GM20431 (cell line): ENCODE data around the gene CFTR.
"Not testable (repeated sequence)": the region's sequence is repeated elsewhere in the genome, so short reads cannot be mapped to it uniquely, and the experiment has no call there.

Experiments used
- in situ Hi-C: fragments of 300-500 bp; cut with MseI, MboI; formaldehyde crosslinking; loops from one replicate; pipeline ENCODE4 v1.15.0; 2020; ENCODE audit warnings: low sequenced_read_pairs; ENCODE audit not compliant: unreplicated experiment

The CFTR gene

DNA sequence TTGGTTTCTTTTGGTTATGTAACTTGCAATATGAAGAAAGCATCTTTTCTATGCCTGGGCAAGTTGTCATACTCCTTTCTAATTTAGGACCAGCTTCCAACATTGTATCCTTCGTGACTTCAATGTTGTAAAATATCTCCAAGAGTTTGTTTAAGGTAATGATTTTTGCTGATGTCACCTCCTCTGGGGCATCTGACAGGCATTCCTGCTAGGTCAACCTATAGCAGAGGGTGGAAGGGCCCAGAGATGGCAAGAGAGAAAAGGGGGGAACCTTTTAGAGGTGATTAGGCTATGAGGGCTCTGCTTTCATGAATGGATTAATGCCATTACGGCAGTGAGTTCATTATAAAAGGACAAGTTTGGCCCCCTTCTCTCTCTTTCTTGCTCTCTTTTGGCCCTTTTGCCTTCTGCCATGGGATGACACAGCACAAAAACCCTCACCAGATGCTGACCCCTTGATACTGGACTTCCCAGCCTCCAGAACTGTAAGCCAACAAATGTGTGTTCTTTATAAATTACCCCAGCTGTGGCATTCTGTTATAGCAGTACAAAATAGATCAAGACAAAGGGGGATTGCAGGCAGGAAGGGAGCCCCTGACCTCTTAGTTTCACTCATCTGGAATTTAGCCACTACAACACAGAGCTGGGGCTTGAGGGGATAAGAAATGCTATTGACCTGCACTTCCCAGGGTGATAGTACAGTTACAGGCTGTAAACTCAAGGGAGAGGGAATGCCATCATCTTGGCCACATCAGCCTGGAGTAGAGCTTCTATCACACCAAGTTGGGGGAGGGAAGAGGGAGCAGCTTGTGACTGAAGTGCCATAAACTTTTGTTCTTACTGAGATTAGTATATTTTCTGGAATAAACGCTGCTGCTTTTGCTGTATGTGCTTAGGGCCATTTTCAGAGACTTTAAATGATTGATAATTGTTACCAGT is 195.9 kb downstream of the CFTR start:
- in situ Hi-C loops, result no loop called here

GRCh38 chr7:117679120-117679519 is 199.3 kb downstream of the CFTR start:
- in situ Hi-C loops, result no loop called here

DNA sequence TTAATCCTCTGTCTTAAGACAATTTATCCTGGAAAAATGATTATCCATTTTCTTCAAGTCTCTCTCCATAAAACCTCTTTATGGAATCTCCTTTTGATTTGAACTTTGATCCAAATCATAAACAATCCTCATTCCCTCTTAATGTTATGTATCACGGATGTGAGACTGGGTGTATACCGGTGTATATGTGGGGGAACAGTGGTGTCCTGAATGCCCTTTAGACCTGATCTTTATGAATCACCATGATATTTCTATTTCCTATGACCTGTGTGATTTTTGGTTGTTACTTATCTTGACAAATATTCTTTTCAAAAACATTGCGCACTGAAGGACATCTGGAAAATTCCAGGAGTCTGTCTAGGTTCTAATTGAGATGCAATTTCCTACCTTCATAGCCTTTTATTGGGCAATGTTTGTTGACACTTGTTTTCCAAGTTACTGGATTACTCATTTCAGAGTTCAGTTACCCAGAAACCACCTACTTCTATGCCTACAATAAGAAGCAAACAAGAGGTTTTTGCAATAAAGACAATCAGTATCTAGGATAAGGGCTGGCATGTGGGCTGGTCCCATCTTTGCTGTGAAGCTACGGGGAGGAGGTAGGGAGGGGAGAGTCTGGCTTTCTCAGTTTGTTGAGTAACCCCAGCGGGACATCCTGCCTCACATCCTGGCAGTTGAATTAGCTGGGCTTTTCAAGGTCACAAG is 203.0 kb downstream of the CFTR start:
- in situ Hi-C loops, result no loop called here

DNA sequence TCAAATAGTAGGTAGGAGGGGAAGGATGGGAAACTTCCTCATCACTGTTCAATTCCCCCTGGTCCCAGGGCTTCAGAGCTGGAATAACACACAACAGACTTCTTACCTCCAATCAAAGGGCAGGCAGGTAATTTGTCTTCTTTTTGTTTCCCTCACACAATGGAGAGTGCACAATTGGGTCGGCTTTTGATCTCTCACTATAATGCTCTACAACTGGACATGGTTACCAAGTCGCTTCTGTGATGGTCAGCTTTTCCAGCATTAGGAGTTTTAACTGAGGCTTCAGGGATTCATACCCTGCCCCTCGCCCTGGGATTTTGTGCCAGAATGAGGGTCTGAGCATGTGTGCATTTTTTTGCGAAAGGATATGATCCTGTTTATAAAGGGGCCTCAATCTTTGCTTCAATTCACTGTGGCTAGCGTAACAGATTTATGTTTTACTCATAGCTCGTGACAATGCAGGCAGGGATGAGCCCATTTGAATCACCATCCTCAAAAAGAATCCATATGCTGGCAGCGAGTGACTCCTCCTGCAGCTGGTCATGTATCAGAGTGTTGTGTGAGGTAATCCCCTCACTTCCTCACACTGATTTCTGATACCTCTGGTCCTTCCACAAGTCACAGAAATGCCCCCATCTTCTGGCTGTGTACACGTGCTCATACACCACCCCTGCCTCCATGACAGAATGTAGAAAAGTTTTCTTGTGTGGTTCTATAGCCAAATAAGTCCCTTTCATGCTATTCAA is 203.8 kb downstream of the CFTR start:
- in situ Hi-C loops, result no loop called here

- in situ Hi-C loops, result no loop called here
These were observed 206.0 kb downstream of the CFTR start for GRCh38 chr7:117685795-117686194.

DNA sequence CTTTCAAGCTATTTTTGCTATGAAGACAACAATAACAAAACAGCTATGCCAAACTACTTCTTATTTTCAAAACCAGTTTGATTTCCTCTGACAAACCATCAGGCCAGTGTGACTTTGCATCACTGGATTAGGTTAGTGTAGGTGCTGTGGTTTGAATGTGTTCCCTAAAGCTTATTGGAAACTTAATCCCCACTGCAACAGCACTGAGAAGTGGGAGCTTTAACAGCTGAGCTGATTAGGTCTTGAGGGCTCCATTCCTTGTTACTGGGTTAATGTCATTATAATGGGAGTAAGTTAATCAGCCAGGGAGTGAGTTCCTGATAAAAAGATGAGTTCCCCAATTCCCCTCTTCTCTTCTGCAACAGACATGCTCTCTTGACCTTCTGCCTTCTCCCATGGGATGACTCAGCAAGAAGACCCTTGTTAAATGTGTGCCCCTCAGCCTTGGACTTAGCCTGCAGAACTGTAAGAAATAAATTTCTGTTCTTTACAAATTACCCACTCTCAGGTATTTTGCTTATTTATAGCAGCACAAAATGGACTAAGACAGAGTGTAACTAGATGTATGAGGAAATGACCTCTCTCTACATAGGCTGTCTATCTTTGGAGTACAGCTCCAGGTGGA is 206.6 kb downstream of the CFTR start:
- in situ Hi-C loops, result no loop called here

- in situ Hi-C loops, result no loop called here
These were observed 208.3 kb downstream of the CFTR start for GRCh38 chr7:117688126-117688525.

GRCh38 chr7:117689406-117689805 is 209.6 kb downstream of the CFTR start:
- in situ Hi-C loops, result no loop called here

- in situ Hi-C loops, result no loop called here
These were observed 210.3 kb downstream of the CFTR start for GRCh38 chr7:117690147-117690546.

DNA sequence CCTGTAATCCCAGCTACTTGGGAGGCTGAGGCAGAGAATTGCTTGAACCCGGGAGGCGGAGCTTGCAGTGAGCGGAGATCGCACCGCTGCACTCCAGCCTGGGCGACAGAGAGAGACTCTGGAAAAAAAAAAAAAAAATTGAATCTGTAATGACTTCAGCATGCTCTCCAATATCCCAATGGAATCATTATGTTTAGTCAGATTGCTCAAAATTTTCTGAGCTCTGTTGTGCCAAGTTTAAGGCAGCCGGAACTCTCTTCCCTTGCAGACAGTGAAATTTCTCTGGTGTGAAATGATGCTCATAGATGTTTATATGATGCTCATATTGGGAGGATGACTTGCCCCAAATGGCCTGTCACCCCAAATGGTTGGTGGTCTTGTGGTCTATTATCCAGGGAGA is 212.5 kb downstream of the CFTR start:
- in situ Hi-C loops, result no loop called here

DNA sequence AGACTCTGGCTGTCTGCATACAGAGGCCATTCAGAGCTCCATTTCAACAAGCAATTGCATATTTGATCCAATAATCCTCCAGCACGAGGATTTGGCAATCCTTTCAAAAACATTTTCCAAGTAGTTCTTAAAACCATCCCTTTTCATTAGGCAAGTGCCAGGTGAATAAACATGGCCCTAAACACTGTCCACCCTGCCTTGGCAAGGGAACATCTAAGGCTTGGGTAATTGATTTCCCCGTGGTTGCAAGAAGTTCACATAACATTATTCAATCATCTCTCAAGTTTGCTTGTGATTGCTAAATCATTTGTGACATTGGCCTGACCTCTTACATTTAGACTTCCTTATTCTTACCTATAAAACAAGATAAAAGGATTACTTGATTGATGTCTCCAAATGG is 218.2 kb downstream of the CFTR start:
- in situ Hi-C loops, result no loop called here

DNA sequence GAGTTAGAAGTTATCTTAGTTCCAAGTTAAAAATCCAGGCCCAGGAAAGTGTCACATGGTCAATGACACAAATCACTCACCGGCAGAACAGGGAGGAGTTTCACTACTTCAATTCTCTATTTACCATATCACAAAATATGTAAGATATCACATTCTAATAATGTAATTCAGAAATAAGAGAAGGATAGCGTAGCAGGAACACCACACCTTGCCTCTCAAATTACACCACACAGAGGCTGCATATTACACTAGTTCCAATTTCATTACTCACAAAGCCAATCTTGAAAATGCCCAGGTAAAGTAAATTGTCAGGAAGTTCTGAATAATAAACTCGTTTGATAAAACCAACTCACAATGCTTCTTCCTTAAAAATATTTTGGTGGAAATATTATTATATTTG is 224.2 kb downstream of the CFTR start:
- in situ Hi-C loops, result no loop called here

DNA sequence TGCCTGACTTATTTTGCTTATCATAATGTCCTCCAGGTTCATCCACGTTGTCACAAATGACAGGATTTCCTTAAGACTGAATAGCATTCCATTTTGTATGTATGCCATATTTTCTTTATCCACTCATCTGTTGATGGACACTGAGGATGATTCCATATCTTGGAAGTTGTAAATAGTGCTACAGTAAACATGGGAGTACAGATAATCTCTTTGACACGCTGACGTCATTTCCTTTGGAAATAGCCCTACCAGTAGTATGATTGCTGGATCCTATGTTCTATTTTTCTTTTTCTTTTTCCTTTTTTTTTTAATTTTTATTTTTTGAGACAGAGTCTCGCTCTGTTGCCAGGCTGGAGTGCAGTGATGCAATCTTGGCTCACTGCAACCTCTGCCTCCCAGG is 225.8 kb downstream of the CFTR start:
- in situ Hi-C loops, result no loop called here

DNA sequence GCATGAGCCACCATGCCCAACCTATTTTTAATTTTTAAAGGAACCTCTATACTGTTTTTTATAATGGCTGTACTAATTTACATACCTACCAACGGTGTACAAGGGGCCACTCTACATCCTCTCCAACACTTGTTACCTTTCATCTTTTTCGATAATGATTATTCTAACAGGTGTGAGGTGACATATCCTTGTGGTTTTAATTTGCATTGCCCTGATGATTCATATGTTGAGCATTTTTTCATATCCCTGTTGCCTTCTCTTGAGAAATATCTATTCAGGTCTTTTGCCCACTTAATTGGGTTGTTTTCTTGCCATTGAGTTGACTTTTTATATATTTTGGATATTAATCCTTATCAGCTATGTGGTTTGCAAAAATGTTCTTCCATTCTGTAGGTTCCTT is 226.4 kb downstream of the CFTR start:
- in situ Hi-C loops, result no loop called here

- in situ Hi-C loops, result no loop called here
These were observed 227.3 kb downstream of the CFTR start for GRCh38 chr7:117707080-117707479.

- in situ Hi-C loops, result not testable (repeated sequence)
These were observed 228.3 kb downstream of the CFTR start for GRCh38 chr7:117708173-117708572.

GRCh38 chr7:117711556-117711955 is 231.7 kb downstream of the CFTR start:
- in situ Hi-C loops, result no loop called here

DNA sequence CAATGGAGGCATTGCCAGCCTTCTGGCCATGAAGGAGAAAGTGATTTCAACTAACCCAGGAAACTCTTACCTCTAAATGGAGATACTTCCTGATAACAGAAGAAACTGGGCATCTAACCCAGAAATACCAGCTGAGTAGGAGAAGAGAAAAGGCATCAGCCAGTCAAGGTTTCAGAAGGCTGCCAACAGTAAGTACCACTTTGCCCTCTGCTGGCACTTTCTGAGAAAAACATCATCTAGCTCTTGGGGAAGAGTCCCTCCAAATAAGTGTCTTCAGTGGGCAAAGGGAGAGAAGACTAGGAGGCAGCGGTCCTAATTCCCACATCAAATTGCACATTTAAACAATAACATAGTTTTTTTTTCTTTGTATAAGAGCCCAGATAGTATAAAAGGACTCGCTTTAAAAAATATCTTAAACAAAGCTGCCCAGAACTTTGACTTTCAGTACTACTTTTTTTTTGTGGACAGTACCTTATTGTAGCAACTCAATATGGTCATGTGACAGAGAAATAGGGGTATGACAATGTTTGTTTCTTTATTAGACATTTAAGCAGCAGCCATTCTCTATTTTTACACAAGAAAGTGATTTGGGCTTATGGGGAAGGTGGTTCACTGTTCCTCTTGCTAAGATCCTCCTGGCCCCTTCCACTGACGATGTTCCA is 236.1 kb downstream of the CFTR start:
- in situ Hi-C loops, result no loop called here

- in situ Hi-C loops, result no loop called here
These were observed 237.0 kb downstream of the CFTR start for GRCh38 chr7:117716707-117717299.
